ENCODE results near the gene KLHL2. TPM values are rescaled to one million over a fixed set of nuclear protein-coding genes. Genes with fewer than 3 reads are reported as not detected.

Gene KLHL2
- total and polyA plus RNA-seq, 2 of the 13 experiments (the other 11 are each of a cell fraction or from before 2014, with no cell fraction given), result 9.2 to 17.6 TPM

- no peak for FAIRE-seq
- no peak overlapping the region for H3K27ac ChIP-seq (ENCODE audit: extremely low read length, insufficient read depth, low read length)
- H3K4me3 ChIP-seq (replicated peaks in 1 of 3; ENCODE audit: insufficient read depth in 1 of 3, low read depth in 2 of 3, low read length in 3 of 3), result no peak overlapping the region
- TF ChIP-seq ZNF333 (CRISPR knock-in tag; IDR thresholded peaks at IDR 0.05; ENCODE audit: borderline replicate concordance) (no peak), NR2F1 (CRISPR knock-in tag; IDR thresholded peaks at IDR 0.05) (no peak), ZNF816 (CRISPR knock-in tag; IDR thresholded peaks at IDR 0.05; ENCODE audit: borderline replicate concordance) (no peak), DDIT3 (CRISPR knock-in tag; IDR thresholded peaks at IDR 0.05) (no peak)
- H3K9ac ChIP-seq (ENCODE audit: insufficient read depth, low read depth, low read length), result no peak overlapping the region
- intact Hi-C loops (cut with micrococcal nuclease; ENCODE audit: unreplicated experiment) (no loop called here), in situ Hi-C loops (cut with HindIII; ENCODE audit: extremely low pct_ligation_motif_present, low pct_unique_long_range_greater_than_20kb) (no loop called here)
- H4K20me1 ChIP-seq (ENCODE audit: insufficient read depth, low read length), result no peaks in the 10 kb centered on the region
- 98% methylated on average over 4 of the region's 4 CpGs for WGBS (ENCODE audit: low lambda C conversion rate)
- CTCF ChIA-PET (ENCODE audit: low intra/inter-chr PET ratio, low total read pairs), result no interaction called here
- POLR2A ChIA-PET, result no interaction called here
- peaks cover 8% of the 10 kb centered on the region for H3K4me1 ChIP-seq (ENCODE audit: insufficient read depth, low read length)
- H3K27me3 ChIP-seq (ENCODE audit: control insufficient read depth in 1 of 2, insufficient read depth in 2 of 2, low read length in 2 of 2), result no peaks in the 10 kb centered on the region
- no peak for DNase-seq (ENCODE audit: low spot score)
- H3K36me3 ChIP-seq (replicated peaks in 1 of 2; ENCODE audit: control insufficient read depth in 1 of 2, insufficient read depth in 2 of 2, low read length in 2 of 2), result peaks cover 3 to 9% of the 10 kb centered on the region in 2 experiments; a peak in 1 of 5 replicates
- ATAC-seq, result no peak
- H3K79me2 ChIP-seq (ENCODE audit: insufficient read depth, low read length), result no peaks in the 10 kb centered on the region
- H3K4me2 ChIP-seq (ENCODE audit: low read depth, low read length), result no peak overlapping the region
- H3K9me3 ChIP-seq (ENCODE audit: low read length), result no peaks in the 10 kb centered on the region
- BruUV-seq (replicated peaks), result no TSS peak
- H2AFZ ChIP-seq (ENCODE audit: low read length), result no peak overlapping the region
Observed at GRCh38 chr4:165309456-165309855, 102.1 kb downstream of the KLHL2 start.

GRCh38 chr4:165312506-165312905 is 105.1 kb downstream of the KLHL2 start:
- no peak overlapping the region for H3K4me2 ChIP-seq (ENCODE audit: low read depth, low read length)
- intact Hi-C loops (cut with micrococcal nuclease; ENCODE audit: unreplicated experiment), result no loop called here
- no peak overlapping the region for H3K4me3 ChIP-seq (replicated peaks in 1 of 3; ENCODE audit: insufficient read depth in 1 of 3, low read depth in 2 of 3, low read length in 3 of 3)
- no TSS peak for BruUV-seq (replicated peaks)
- FAIRE-seq (no peak), DNase-seq (ENCODE audit: low spot score) (no peak), ATAC-seq (no peak)
- no peak overlapping the region for H2AFZ ChIP-seq (ENCODE audit: low read length)
- no peaks in the 10 kb centered on the region for H4K20me1 ChIP-seq (ENCODE audit: insufficient read depth, low read length)
- no peak overlapping the region for H3K27ac ChIP-seq (ENCODE audit: extremely low read length, insufficient read depth, low read length)
- no peaks in the 10 kb centered on the region for H3K9me3 ChIP-seq (ENCODE audit: low read length)
- peaks cover 8% of the 10 kb centered on the region for H3K4me1 ChIP-seq (ENCODE audit: insufficient read depth, low read length)
- H3K27me3 ChIP-seq (ENCODE audit: control insufficient read depth in 1 of 2, insufficient read depth in 2 of 2, low read length in 2 of 2), result no peaks in the 10 kb centered on the region
- CTCF ChIA-PET (ENCODE audit: low intra/inter-chr PET ratio, low total read pairs), result no interaction called here
- WGBS (ENCODE audit: low lambda C conversion rate), result 95% methylated on average over 2 of the region's 2 CpGs
- H3K36me3 ChIP-seq (replicated peaks in 1 of 2; ENCODE audit: control insufficient read depth in 1 of 2, insufficient read depth in 2 of 2, low read length in 2 of 2), result peaks cover 1 to 12% of the 10 kb centered on the region in 2 experiments; a peak in 1 of 5 replicates
- in situ Hi-C loops (cut with HindIII; ENCODE audit: extremely low pct_ligation_motif_present, low pct_unique_long_range_greater_than_20kb), result no loop called here
- no peaks in the 10 kb centered on the region for H3K79me2 ChIP-seq (ENCODE audit: insufficient read depth, low read length)
- POLR2A ChIA-PET, result no interaction called here
- H3K9ac ChIP-seq (ENCODE audit: insufficient read depth, low read depth, low read length), result no peak overlapping the region
- no peak for TF ChIP-seq ZNF350 (CRISPR knock-in tag; IDR thresholded peaks at IDR 0.05; ENCODE audit: borderline replicate concordance, low read depth)
- TF ChIP-seq, protein P1, sequence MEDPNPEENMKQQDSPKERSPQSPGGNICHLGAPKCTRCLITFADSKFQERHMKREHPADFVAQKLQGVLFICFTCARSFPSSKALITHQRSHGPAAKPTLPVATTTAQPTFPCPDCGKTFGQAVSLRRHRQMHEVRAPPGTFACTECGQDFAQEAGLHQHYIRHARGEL (CRISPR knock-in tag; IDR thresholded peaks at IDR 0.05), result no peak
- TF ChIP-seq CREM (IDR thresholded peaks at IDR 0.05), result no peak
- TF ChIP-seq CREM (CRISPR knock-in tag; IDR thresholded peaks at IDR 0.05), result no peak
- TF ChIP-seq, protein P2, sequence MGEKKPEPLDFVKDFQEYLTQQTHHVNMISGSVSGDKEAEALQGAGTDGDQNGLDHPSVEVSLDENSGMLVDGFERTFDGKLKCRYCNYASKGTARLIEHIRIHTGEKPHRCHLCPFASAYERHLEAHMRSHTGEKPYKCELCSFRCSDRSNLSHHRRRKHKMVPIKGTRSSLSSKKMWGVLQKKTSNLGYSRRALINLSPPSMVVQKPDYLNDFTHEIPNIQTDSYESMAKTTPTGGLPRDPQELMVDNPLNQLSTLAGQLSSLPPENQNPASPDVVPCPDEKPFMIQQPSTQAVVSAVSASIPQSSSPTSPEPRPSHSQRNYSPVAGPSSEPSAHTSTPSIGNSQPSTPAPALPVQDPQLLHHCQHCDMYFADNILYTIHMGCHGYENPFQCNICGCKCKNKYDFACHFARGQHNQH (CRISPR knock-in tag; IDR thresholded peaks at IDR 0.05), result no peak
- TF ChIP-seq, protein P3, sequence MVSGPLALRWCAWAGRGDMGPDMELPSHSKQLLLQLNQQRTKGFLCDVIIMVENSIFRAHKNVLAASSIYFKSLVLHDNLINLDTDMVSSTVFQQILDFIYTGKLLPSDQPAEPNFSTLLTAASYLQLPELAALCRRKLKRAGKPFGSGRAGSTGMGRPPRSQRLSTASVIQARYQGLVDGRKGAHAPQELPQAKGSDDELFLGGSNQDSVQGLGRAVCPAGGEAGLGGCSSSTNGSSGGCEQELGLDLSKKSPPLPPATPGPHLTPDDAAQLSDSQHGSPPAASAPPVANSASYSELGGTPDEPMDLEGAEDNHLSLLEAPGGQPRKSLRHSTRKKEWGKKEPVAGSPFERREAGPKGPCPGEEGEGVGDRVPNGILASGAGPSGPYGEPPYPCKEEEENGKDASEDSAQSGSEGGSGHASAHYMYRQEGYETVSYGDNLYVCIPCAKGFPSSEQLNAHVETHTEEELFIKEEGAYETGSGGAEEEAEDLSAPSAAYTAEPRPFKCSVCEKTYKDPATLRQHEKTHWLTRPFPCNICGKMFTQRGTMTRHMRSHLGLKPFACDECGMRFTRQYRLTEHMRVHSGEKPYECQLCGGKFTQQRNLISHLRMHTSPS (CRISPR knock-in tag; IDR thresholded peaks at IDR 0.05; ENCODE audit: low read depth), result no peak
- TF ChIP-seq FUBP1 (CRISPR knock-in tag; IDR thresholded peaks at IDR 0.05; ENCODE audit: borderline replicate concordance), result no peak
- TF ChIP-seq KAT7 (CRISPR knock-in tag; IDR thresholded peaks at IDR 0.05; ENCODE audit: borderline replicate concordance), result no peak
- no peak for TF ChIP-seq ZBTB3 (CRISPR knock-in tag; IDR thresholded peaks at IDR 0.05; ENCODE audit: borderline replicate concordance, low read depth)
- TF ChIP-seq ZNF7 (CRISPR knock-in tag; IDR thresholded peaks at IDR 0.05), result no peak
